Upper lobe of right lung (tissue), 1 donor: ENCODE measurements around the gene PPP1R3G. TPM values are rescaled to one million over a fixed set of nuclear protein-coding genes. Genes with fewer than 3 reads are reported as not detected.

Experiments used
- ATAC-seq: fragments of 200-7000 bp; cut with Tn5 transposase; one replicate; pipeline ENCODE4 v1.9.1; 2020; ENCODE audit warnings: mild to moderate bottlenecking, moderate library complexity
- DNase-seq: peaks from one replicate; pipeline ENCODE4 v3.0.0-alpha.2; 2020
- H3K27ac ChIP-seq: fragments of 200-600 bp; one replicate; pipeline ENCODE4 v1.8.0; 2022
- H3K27me3 ChIP-seq: fragments of 200-600 bp; one replicate; pipeline ENCODE4 v1.8.0; 2022; ENCODE audit warnings: mild to moderate bottlenecking
- H3K36me3 ChIP-seq: fragments of 200-600 bp; one replicate; pipeline ENCODE4 v1.8.0; 2022
- H3K4me1 ChIP-seq: fragments of 200-600 bp; one replicate; pipeline ENCODE4 v1.8.0; 2022
- H3K4me3 ChIP-seq: fragments of 200-600 bp; one replicate; pipeline ENCODE4 v1.8.0; 2022; ENCODE audit warnings: mild to moderate bottlenecking
- H3K9me3 ChIP-seq: fragments of 200-600 bp; one replicate; pipeline ENCODE4 v1.8.0; 2022
- intact Hi-C: fragments of 100-400 bp; cut with DNase I; formaldehyde crosslinking; loops from one replicate; pipeline ENCODE4 v1.11.0; 2022
- total RNA-seq: library from RNA; stranded (reverse); fragmentation: NEBNext Ultra II Directional; extraction: Animal tissue kit (Norgen Biotek cat#: 25700); gene quantifications from one replicate; pipeline ENCODE4 v1.2.1, GENCODE V29; 2021
- TF ChIP-seq, protein P1 (sequence below): fragments of 200-600 bp; IDR thresholded peaks from one replicate; pipeline ENCODE4 v1.8.0; 2022; ENCODE audit warnings: antibody characterized with exemption
- donor health status: DM: no; HTN: yes; CAD: no; lungs with severe emphysema.

PPP1R3G gene
- total RNA-seq, 1 donor from 2014 or later, result 0.46 TPM

DNA sequence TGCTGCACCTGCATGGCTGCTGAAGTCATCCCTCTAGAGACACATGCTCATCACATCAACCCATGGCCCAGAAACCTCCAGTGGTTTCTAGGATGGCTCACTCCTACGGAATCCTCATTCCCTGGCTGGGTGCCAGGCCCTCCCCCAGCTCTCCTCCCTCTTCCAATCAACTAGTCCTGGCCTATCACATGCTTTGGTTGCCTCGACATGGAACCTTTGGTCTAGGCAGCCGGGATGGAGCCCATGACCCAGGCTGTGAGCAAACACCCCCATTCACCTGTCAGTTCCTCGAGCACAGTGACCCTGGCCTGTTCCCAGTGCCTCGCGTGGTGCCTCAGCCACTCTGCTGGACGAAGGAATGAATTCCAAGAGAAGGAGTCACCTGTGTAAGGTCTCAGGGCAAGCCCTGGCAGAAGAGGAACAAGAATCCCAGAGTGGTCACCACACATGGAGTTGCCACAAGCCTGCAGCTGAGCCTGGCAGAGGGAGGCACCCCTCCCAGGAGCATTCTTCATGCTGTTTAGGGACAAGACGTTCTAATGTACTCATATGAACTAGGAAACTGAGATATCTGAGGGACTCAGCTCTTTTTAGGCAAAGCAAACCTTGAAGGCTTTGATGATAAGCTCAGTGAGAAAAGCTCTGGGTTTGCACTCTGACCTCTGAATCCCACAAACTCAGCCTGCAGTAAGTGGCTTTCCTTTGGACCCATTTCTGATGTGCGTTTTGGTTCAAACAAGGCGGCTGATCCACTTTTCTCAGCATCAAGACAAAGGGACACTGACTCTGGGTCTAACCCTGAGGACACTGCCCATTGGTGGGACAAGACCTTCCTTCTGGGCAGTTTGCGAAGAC, 40.2 kb downstream of the PPP1R3G start:
- no peak overlapping the region for H3K27ac ChIP-seq
- DNase-seq (no peak), ATAC-seq (peak; percentile 75)
- intact Hi-C loops, result no loop called here
- no peaks in the 10 kb centered on the region for H3K36me3 ChIP-seq
- no peaks in the 10 kb centered on the region for H3K27me3 ChIP-seq
- H3K4me3 ChIP-seq, result no peak overlapping the region
- H3K4me1 ChIP-seq, result no peaks in the 10 kb centered on the region
- TF ChIP-seq, protein P1, sequence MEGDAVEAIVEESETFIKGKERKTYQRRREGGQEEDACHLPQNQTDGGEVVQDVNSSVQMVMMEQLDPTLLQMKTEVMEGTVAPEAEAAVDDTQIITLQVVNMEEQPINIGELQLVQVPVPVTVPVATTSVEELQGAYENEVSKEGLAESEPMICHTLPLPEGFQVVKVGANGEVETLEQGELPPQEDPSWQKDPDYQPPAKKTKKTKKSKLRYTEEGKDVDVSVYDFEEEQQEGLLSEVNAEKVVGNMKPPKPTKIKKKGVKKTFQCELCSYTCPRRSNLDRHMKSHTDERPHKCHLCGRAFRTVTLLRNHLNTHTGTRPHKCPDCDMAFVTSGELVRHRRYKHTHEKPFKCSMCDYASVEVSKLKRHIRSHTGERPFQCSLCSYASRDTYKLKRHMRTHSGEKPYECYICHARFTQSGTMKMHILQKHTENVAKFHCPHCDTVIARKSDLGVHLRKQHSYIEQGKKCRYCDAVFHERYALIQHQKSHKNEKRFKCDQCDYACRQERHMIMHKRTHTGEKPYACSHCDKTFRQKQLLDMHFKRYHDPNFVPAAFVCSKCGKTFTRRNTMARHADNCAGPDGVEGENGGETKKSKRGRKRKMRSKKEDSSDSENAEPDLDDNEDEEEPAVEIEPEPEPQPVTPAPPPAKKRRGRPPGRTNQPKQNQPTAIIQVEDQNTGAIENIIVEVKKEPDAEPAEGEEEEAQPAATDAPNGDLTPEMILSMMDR, result no peak
- H3K9me3 ChIP-seq, result no peaks in the 10 kb centered on the region

DNA sequence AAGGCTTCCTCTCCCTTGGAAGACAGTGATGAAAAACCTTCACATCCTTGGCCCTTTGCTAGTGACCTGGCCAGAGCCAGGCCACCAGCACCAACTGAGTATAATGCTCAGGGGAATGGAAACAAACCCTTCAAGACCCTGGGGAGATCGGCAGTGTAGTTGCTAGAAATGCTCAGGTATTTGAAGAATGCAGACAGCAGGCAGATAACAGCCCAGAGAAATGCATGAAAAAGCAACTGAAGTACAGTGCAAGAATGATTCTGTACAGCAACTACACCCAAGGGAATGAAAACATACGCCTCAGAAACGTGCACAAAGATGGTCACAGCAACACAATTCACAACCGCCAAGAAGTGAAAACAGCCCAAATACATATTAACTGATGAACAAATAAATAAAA, 41.1 kb downstream of the PPP1R3G start:
- ATAC-seq (no peak), DNase-seq (no peak)
- intact Hi-C loops, result no loop called here
- Histone ChIP-seq H3K36me3 (no peaks in the 10 kb centered on the region), H3K27me3 (no peaks in the 10 kb centered on the region), H3K4me1 (no peaks in the 10 kb centered on the region), H3K27ac (no peak overlapping the region), H3K9me3 (no peaks in the 10 kb centered on the region), H3K4me3 (no peak overlapping the region)
- TF ChIP-seq, protein P1, result no peak

DNA sequence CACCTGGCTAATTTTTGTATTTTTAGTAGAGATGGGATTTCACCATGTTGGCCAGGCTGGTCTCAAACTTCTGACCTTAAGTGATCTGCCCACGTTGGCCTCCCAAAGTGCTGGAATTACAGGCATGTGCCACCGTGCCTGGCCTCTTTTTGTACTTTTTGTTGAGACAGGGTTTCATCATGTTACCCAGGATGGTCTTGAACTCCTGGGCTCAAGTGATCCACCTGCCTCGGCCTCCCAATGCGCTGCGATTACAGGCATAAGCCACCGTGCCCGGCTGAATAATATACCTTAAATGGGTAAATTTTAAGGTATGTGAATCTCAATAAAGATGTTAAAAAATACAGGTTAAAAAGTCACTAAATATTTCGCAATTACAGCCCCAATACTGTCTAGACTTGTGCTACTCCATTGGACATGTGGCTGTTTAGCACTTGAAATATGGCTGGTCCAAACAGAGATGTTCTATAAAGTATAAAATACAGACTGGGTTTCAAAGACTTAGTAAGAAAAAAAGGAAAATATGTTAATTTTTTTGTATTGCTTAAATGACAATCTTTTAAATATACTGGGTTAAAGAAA, 42.1 kb downstream of the PPP1R3G start:
- Histone ChIP-seq H3K27ac (no peak overlapping the region), H3K4me3 (no peak overlapping the region), H3K4me1 (no peaks in the 10 kb centered on the region), H3K36me3 (no peaks in the 10 kb centered on the region), H3K27me3 (no peaks in the 10 kb centered on the region), H3K9me3 (no peaks in the 10 kb centered on the region)
- TF ChIP-seq, protein P1, result no peak
- intact Hi-C loops, result no loop called here
- no peak for ATAC-seq
- no peak for DNase-seq

DNA sequence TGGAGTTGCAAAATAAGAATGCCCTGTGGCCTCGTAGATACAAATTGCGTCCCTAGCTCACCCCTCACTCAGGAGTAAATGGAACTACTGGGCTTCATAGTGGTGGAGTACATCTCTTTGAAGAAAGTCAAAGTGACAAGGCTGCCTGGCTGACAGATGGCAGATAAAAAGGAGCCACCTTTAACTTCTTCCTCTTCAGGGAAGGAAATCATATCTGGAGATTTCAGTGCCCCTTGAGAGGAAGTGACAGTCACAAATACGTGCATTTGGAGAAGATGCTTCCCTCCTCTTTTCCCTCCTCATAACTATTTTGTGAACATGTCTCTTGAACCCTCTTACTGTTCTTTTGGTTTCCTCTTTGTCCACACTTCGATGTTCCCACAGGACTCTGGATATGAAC, 43.2 kb downstream of the PPP1R3G start:
- intact Hi-C loops, result no loop called here
- Histone ChIP-seq H3K4me3 (no peak overlapping the region), H3K36me3 (no peaks in the 10 kb centered on the region), H3K4me1 (peaks cover 5% of the 10 kb centered on the region), H3K27me3 (no peaks in the 10 kb centered on the region), H3K27ac (no peak overlapping the region), H3K9me3 (no peaks in the 10 kb centered on the region)
- ATAC-seq, result no peak
- DNase-seq, result no peak
- TF ChIP-seq, protein P1, result no peak

DNA sequence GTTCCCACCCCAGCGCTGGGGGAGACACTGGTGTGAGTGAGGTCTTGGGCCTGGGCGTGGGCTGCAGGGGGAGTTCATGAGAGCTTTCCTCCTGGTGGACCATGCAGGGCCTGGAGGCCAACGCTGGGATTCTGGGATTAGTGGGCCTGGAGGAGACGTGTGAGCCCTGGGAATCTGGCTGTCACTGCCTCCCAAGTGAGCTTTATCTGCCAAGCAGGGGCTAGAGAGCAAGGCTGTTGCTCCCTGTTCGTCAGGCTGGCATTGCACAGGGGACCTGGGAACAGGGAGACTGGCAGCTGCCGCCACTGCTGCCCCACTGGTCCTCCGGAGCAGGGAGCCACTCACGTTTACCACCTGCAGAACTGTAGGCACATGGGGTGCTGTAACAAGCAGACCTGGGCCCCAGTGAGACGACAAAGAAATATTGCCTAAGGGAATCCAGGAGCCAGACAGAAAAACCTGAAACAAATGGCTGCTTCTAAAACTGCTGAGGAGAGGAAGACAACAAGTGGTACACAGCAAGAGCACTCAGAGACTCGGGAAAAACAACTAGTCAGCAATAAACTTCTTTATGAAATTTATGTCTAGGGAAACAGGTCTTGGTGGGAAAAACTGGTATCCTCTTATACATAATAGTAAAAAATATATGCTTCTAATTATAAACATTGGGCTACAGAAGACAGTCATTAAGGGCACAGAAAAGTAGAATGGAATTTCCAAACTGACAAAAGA, 45.2 kb downstream of the PPP1R3G start:
- Histone ChIP-seq H3K4me3 (no peak overlapping the region), H3K27me3 (no peaks in the 10 kb centered on the region), H3K4me1 (peaks cover 6% of the 10 kb centered on the region), H3K27ac (no peak overlapping the region), H3K9me3 (no peaks in the 10 kb centered on the region), H3K36me3 (no peaks in the 10 kb centered on the region)
- intact Hi-C loops, result no loop called here
- no peak for ATAC-seq
- DNase-seq, result no peak
- TF ChIP-seq, protein P1, result no peak
